Activated CD8-positive, alpha-beta T cell treated with anti-CD3 and anti-CD28 coated beads for 36 hours (primary cell): ENCODE measurements around the gene MYH4. TPM values are rescaled to one million over a fixed set of nuclear protein-coding genes. Genes with fewer than 3 reads are reported as not detected.

Experiments
- ATAC-seq: fragments of 200-7000 bp; cut with Tn5 transposase; one replicate; pipeline ENCODE4 v1.10.0; 2021; ENCODE audit warnings: mild to moderate bottlenecking, moderate library complexity
- CTCF ChIA-PET: fragments of 350-600 bp; sonication (Branson Sonifier 250); formaldehyde crosslinking; loops from one replicate; lab custom pipeline; 2021; ENCODE audit warnings: antibody characterized with exemption; lab: Charles Lee
- POLR2A ChIA-PET: fragments of 350-600 bp; sonication (Branson Sonifier 250); formaldehyde crosslinking; loops from one replicate; lab custom pipeline; 2021; ENCODE audit warnings: antibody characterized with exemption; lab: Charles Lee
- DNase-seq: peaks from one replicate; pipeline ENCODE4 v3.0.0-alpha.2; 2020
- H3K27ac Mint-ChIP-seq: one replicate; pipeline ENCODE4 v1.8.0; 2021; ENCODE audit warnings: mild to moderate bottlenecking, mixed read lengths
- H3K27me3 Mint-ChIP-seq: one replicate; pipeline ENCODE4 v1.8.0; 2021; ENCODE audit warnings: mixed read lengths
- H3K36me3 Mint-ChIP-seq: one replicate; pipeline ENCODE4 v1.8.0; 2021; ENCODE audit warnings: low read depth, mixed read lengths
- H3K4me1 Mint-ChIP-seq: one replicate; pipeline ENCODE4 v1.8.0; 2021; ENCODE audit warnings: low read depth, mixed read lengths
- H3K4me3 Mint-ChIP-seq: one replicate; pipeline ENCODE4 v1.8.0; 2021; ENCODE audit warnings: mild to moderate bottlenecking, moderate library complexity, mixed read lengths
- H3K9me3 Mint-ChIP-seq: one replicate; pipeline ENCODE4 v1.8.0; 2021; ENCODE audit warnings: mixed read lengths
- CTCF ChIP-seq: fragments of 200-600 bp; IDR thresholded peaks from one replicate; pipeline ENCODE4 v1.8.0; 2022; ENCODE audit warnings: antibody characterized with exemption, mild to moderate bottlenecking
- intact Hi-C: fragments of 100-400 bp; cut with micrococcal nuclease; formaldehyde crosslinking; loops from one replicate; pipeline ENCODE4 v1.10.0; 2022
- total RNA-seq, 2 experiments: library from RNA; stranded (reverse); gene quantifications; one replicate each; pipeline ENCODE4 v1.2.3, GENCODE V29; 2021

MYH4 gene
- total RNA-seq, 2 experiments from 2014 or later = not detected

- Mint-ChIP-seq H3K4me3 (no peak overlapping the region), H3K27me3 (peaks cover 2% of the 10 kb centered on the region), H3K4me1 (no peaks in the 10 kb centered on the region), H3K27ac (no peak overlapping the region), H3K9me3 (no peaks in the 10 kb centered on the region), H3K36me3 (no peaks in the 10 kb centered on the region)
- POLR2A ChIA-PET = no interaction called here
- ATAC-seq = no peak
- CTCF ChIA-PET = interaction anchor here (1.4 kb wide), 1 partner anchor 8 kb away, joined by 3 read pairs; no protein-coding TSS in a partner anchor
- intact Hi-C loops = no loop called here
- no peak for DNase-seq
- TF ChIP-seq CTCF = no peak
These were observed 43.5 kb upstream of the MYH4 start for GRCh38 chr17:10512856-10513255.

GRCh38 chr17:10499950-10500349, 30.6 kb upstream of the MYH4 start:
- no peaks in the 10 kb centered on the region for H3K36me3 Mint-ChIP-seq
- H3K27ac Mint-ChIP-seq = no peak overlapping the region
- no peak overlapping the region for H3K4me3 Mint-ChIP-seq
- POLR2A ChIA-PET = no interaction called here
- H3K27me3 Mint-ChIP-seq = peaks cover 8% of the 10 kb centered on the region
- no peaks in the 10 kb centered on the region for H3K4me1 Mint-ChIP-seq
- no peak for ATAC-seq
- intact Hi-C loops = no loop called here
- no peak for TF ChIP-seq CTCF
- CTCF ChIA-PET = no interaction called here
- no peaks in the 10 kb centered on the region for H3K9me3 Mint-ChIP-seq
- no peak for DNase-seq

GRCh38 chr17:10492004-10492403, 22.6 kb upstream of the MYH4 start:
- H3K4me3 Mint-ChIP-seq = no peak overlapping the region
- no peak overlapping the region for H3K27ac Mint-ChIP-seq
- peaks cover 25% of the 10 kb centered on the region for H3K9me3 Mint-ChIP-seq
- ATAC-seq (no peak), DNase-seq (no peak)
- no peaks in the 10 kb centered on the region for H3K36me3 Mint-ChIP-seq
- no peak for TF ChIP-seq CTCF
- CTCF ChIA-PET = no interaction called here
- H3K4me1 Mint-ChIP-seq = no peaks in the 10 kb centered on the region
- POLR2A ChIA-PET = interaction anchor here (0.6 kb wide), 1 partner anchor 16 kb away, joined by 3 read pairs; no protein-coding TSS in a partner anchor
- peaks cover 6% of the 10 kb centered on the region for H3K27me3 Mint-ChIP-seq
- intact Hi-C loops = no loop called here

- ATAC-seq (no peak), DNase-seq (no peak)
- Mint-ChIP-seq H3K4me1 (no peaks in the 10 kb centered on the region), H3K27me3 (peaks cover 2% of the 10 kb centered on the region), H3K4me3 (no peak overlapping the region), H3K27ac (no peak overlapping the region), H3K9me3 (peaks cover 28% of the 10 kb centered on the region), H3K36me3 (peaks cover 1% of the 10 kb centered on the region)
- TF ChIP-seq CTCF = no peak
- ChIA-PET CTCF (interaction anchor here (1.4 kb wide), 1 partner anchor 12 kb away, joined by 3 read pairs; no protein-coding TSS in a partner anchor), POLR2A (no interaction called here)
- intact Hi-C loops = no loop called here
These were observed 12.9 kb upstream of the MYH4 start for GRCh38 chr17:10482252-10482651.

DNA sequence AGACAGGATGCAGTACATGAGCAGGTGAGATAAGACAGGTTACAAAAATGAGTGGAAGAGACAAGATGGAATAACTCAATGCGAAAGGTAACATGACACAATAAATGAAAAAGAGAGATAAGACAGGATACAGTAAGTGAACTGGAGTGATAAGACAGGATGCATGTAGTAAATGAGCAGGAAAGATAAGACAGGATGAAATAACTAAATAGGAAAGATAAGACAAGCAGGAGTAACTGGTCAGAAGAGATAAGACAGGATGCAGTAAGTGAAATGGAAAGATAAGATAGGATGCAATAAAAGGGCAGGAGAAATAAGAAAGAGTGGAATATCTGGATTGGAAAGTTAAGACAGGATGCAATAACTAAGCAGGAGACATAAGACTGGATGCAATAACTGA, 8.3 kb upstream of the MYH4 start:
- H3K9me3 Mint-ChIP-seq = peaks cover 4% of the 10 kb centered on the region
- H3K4me3 Mint-ChIP-seq = no peak overlapping the region
- no peak for ATAC-seq
- DNase-seq = no peak
- H3K27me3 Mint-ChIP-seq = no peaks in the 10 kb centered on the region
- H3K4me1 Mint-ChIP-seq = no peaks in the 10 kb centered on the region
- CTCF ChIA-PET = interaction anchor here (1.0 kb wide), 1 partner anchor 65 kb away, joined by 3 read pairs; no protein-coding TSS in a partner anchor
- POLR2A ChIA-PET = no interaction called here
- no peaks in the 10 kb centered on the region for H3K36me3 Mint-ChIP-seq
- intact Hi-C loops = no loop called here
- TF ChIP-seq CTCF = no peak
- H3K27ac Mint-ChIP-seq = no peak overlapping the region
